ENCODE data around the gene B3GAT3.
"Not testable (repeated sequence)": the region's sequence is repeated elsewhere in the genome, so short reads cannot be mapped to it uniquely, and the experiment has no call there.

Gene B3GAT3

DNA sequence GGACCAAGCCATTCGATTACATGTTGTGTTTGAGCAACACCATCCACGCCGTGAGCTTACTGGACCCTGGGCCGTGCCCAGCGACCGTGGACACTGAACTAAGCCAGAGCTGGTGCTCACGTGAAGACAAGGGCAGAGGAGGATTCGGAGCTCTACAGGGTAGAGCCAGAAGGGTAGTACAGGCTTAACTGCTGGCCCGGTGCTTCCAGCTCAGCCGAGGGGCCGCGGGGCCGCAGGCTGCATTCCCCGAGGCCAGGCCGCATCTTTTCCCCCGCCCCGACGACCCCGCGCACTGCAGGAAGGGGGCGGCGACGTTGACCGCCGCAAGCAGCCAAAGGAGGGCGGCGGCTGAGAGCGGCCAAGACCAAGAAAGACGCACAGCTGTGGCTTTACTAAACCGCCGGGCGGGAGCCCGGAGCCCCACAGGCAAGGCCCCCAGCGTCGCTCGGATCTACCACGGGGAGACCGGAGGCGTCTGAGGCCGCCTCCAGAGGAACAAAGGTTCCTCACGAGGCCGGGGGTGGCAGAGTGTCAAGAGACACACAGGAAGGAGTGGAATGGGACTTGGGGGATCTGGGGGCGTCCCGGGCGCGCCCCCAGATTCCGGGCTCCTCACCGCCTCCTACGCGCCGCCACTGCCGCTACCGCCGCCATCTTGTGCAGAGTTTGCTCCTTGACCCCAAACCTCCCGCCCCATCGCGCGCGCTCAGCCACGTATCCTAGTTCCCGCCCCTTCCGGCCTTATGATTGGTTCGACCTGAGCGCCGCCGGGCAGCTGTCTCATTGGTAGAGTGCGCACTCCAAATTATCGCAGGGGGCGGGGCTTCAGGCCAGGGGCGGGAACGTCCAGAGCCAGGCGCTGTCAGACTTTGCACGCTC lies 24.4 kb upstream of the B3GAT3 start, which contains the start of gene GANAB:
TSS of gene GANAB (minus strand) at position 668 of the 879 bp plus-strand sequence. CDS start at position 654, 14 bp downstream.
- peak; percentile 99 to 100 for DNase-seq (ENCODE audit: low read depth in 2 of 2)

DNA sequence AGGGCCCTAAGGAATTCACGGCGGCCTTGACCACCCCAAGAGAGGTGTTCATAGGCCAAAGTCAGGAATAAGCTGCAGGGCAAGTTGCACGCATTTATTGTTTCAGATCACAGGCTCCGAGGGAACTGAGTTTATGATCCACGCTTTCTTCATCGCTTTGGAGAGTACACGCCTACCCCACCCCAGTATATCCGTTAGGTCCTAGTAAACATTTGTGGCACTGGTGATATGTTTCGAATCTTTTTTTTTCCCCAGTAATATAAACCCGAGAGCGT lies 23.8 kb upstream of the B3GAT3 start:
- no peak for DNase-seq (ENCODE audit: low read depth in 2 of 2)

DNA sequence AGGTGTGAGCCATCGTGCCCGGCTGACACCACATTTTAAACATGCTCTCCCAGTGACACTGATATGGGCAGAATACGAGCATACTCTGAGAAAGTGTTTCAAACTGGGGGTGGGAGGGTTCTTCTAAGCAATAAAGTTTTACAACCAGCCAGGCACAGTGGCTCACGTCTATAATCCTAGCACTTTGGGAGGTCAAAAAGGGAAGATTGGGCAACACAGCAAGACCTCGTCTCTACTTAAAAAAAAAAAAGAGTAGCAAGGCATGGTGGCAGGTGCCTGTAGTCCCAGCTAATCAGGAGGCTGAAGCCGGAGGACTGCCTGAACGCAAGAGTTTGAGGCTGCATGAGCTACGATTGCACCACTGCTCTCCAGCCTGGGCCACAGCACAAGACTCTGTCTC lies 22.4 kb upstream of the B3GAT3 start:
- DNase-seq (ENCODE audit: low read depth in 2 of 2): no peak

DNA sequence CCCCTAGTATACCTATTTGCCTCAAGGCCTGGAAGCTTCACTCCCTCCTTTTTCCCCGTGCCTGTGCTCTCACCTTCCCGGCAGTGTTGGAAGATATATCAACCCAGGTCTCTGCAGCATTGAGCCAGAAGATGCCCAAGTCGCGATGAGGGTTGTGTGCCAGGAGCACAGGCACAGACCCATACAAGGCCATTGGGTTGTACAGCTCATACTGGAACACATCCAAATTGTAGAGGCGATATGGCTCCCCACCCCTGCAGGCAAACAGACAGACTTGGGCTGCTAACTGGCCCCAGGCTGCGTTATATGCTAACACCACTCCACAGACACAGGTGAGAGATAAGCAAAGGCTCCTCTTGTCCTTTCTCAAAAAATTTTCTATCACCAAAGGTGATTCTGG lies 10.7 kb upstream of the B3GAT3 start:
- no peak for DNase-seq (ENCODE audit: low read depth in 2 of 2)

DNA sequence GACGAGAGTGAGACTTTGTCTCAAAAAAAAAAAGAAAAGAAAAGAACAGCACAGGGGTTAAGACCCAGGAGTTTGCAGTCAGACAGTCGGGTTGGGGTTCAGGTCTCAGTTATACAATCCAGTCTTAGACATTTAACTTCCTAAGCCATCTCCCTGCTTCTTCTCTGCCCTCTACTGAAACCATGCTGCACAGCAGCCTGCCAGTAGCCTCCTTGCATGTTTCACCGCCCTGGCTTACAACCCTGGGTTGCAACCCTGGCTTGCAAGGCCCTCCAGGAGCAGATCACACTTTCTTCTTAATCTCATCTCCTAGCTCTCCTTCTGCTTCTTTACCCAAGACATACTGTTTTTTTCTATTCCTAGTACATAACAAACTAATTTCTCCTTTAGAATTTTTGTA lies 5.9 kb upstream of the B3GAT3 start:
- no peak for DNase-seq (ENCODE audit: low read depth in 2 of 2)

DNA sequence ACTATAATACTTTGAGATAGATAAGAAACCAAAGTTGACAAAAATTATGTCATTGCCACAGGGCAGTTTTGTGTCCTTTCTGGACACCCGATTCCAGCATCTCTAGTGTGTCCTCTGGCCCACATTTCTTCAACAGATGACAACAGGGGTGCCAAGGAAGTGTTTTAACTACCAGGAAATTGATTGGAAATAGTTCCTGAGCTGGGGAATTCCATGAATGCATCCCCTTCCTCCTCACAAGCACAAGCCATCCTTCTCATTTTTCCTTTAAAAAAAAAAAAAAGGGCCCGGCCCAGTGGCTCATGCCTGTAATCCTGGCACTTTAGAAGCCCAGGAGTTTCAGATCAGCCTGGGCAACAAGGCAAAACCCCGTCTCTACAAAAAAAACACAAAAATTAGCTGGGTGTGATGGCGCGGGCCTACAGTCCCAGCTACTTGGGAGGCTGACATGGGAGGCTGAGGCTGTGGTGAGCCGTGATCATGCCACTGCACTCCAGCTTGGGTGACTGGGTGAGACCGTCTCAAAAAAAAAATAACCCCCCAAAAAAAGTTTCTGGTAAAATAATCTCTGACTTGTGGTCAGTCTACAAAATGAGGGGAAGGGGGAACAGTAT lies 797 bp upstream of the B3GAT3 start:
- DNase-seq (ENCODE audit: low read depth in 2 of 2): no peak

DNA sequence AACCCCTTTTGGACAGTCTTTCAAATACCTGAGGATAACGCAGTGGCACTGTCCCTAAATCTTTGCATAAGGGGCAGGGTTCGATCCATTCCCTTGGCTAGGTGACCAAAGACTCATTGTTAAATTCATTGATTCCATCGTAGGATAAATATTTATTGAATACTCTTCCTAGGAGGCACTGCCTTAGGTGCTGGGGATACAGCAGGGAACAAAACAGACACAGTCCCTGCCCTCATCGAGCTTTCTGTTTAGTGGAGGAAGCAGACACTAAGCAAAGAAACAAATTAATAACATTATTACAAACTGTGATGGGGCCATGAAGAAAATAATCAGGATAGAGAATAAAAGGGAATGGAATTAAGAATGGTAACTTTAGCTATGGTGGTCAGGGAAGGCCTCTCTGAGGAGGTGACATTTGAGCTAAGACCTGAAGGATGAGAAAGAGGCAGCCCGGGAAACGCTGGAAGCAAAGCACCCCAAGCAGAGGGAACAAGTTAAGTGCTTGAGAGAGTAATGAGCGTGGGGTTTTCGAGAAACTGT lies 689 bp downstream of the B3GAT3 start:
- DNase-seq (ENCODE audit: low read depth in 2 of 2): no peak

DNA sequence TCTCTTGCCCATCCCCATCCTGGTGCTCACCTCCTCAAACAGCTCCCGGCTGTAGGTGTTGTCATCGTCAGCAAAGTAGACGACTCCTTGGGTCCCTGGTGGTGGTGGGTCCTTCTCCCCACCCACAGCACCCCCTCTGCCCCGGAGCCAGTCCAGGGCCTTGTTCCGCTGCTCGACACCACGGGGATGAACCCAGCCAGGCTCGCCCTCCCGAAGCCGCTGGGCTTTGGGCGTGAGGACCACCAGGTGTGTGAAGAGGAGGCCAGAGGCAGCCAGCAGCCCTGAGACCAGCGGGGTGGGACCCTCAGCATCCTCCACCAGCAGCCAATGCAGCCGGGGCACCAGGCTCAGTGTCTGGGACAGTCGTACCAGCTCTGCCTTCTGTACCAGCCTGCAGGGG lies 4.8 kb downstream of the B3GAT3 start:
- not testable (repeated sequence) for DNase-seq (ENCODE audit: low read depth in 2 of 2)

DNA sequence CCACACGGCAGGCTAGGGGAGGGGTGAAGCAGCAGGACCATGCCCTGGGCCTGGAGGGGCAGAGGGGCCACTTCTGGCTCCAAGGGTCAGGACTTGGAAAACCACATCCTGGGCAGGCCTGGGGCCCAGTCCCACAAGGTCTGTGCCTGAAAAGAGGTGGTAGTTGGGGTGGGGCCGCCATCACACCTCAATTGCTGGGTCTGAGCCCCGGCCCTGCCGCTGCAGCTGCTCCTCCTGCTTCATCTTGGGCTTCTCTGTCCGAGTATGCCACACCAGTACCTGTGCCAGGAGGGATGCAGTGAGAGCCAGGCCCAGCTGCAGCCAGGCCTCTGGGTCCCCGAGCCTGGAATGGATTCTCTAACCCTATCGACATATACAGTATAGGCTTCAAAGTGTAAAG lies 6.3 kb downstream of the B3GAT3 start:
- DNase-seq (ENCODE audit: low read depth in 2 of 2): no peak

DNA sequence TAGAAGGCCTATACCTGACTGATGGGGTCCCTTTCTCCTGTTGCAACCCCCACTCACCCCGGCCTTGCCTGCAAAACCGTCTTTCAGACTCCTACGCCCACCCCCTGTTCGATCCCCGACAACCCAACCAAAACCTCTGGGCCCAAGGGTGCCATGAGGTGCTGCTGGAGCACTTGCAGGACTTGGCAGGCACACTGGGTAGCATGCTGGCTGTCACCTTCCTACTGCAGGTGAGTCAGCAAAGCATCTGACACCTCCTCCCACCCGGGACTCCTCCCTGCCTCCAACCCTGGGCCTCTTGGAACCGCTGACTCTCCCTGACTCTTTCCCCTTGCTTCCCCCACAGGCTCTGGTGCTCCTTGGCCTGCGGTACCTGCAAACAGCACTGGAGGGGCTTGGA lies 7.5 kb downstream of the B3GAT3 start:
- DNase-seq (ENCODE audit: low read depth in 2 of 2): peak; percentile 47 to 57

DNA sequence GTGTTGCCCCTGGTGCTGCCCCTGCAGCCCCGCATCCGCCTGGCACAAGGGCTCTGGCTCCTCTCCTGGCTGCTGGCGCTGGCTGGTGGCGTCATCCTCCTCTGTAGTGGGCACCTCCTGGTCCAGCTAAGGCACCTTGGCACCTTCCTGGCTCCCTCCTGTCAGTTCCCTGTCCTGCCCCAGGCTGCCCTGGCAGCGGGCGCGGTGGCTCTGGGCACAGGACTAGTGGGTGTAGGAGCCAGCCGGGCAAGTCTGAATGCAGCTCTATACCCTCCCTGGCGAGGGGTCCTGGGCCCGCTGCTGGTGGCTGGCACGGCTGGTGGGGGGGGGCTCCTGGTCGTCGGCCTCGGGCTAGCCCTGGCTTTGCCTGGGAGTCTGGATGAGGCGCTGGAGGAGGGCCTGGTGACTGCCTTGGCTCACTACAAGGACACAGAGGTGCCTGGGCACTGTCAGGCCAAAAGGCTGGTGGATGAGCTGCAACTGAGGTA lies 8.5 kb downstream of the B3GAT3 start:
- DNase-seq (ENCODE audit: low read depth in 2 of 2): no peak

DNA sequence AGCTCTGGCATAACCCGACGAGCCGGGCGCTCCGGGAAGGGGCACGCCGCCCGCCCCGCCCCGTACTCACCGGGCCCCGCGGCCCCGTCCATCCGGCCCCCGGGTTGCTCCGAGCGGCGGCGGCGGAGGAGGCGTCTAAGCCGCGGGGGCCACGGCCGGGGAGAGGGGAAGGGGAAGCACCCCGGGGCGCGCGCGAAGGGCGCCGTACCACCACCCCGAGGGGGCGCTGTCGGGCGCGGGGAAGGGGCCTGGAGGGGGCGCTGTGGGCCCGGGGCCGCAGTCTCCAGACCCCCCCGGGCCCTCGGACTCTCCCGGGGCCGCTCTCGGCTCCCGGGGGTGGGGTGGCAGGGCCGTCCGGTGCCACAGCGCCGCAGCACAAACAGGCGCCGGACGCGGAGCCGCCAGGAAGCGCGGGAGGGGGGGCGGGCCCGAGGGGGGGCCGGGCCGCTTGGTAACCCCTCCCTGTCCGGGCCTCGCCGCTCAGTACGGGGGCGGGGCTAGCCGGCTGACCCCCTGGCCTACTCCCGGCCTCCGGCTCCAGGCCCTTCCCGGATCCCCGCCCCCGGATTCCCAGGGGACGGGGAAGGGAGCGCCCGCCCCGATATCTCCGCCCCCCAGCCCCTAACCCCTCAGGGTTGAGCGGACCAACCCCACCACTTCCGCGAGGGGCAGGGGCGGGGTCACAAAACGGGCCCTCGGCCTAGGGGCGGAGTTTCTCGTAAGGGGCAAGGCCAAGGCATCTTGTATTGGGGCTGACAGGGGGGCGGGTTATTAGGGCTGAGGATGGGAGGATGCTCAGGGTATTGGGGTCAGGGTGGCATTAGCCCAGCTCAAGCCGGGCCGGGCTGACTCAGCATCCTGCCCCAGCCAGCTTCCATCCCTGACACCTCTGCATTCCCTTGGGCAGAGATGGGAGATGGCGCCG lies 9.2 kb downstream of the B3GAT3 start, which contains the start of the genes EML3 and ROM1:
TSS of gene EML3 (minus strand) at position 410 of the 925 bp plus-strand sequence. CDS start at position 92, 318 bp downstream.
TSS of gene ROM1 (plus strand) at position 892 of the 925 bp plus-strand sequence. CDS start at position 917, 25 bp downstream.
- DNase-seq (ENCODE audit: low read depth in 2 of 2): peak; percentile 71 to 85

DNA sequence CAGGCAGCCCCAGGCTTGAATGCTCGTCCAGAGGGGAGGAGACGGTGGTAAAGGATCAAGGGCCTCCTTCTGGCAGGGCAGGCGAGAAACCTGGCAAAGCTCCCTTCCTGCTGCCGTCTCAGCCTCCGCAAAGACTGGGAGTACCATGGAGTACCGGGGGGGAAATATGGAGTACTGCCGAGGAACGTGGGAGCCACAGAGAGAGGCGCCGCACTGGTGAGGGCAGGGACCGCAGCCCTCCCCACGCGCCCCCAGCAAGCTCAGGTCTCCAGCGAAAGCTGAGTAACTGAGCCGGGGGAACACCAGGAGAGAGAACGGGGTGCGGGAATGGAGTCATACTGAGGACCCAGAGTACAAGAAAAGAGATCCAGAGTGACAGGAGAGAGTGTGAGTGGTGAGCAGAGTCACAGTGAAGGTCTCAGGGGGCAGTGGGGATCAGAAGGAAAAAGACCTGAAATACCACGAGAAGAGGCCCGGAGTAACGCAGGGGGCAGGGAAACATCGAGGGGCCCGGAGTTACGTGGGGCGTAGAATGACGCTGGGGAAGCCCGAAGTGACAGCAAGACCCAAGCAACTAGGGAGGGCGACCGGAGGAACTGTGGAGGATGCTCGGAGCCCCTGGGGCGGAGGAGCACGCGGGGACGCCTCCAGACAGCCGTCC lies 10.0 kb downstream of the B3GAT3 start:
- DNase-seq (ENCODE audit: low read depth in 2 of 2): peak in 1 of 2 experiments; percentile 47

DNA sequence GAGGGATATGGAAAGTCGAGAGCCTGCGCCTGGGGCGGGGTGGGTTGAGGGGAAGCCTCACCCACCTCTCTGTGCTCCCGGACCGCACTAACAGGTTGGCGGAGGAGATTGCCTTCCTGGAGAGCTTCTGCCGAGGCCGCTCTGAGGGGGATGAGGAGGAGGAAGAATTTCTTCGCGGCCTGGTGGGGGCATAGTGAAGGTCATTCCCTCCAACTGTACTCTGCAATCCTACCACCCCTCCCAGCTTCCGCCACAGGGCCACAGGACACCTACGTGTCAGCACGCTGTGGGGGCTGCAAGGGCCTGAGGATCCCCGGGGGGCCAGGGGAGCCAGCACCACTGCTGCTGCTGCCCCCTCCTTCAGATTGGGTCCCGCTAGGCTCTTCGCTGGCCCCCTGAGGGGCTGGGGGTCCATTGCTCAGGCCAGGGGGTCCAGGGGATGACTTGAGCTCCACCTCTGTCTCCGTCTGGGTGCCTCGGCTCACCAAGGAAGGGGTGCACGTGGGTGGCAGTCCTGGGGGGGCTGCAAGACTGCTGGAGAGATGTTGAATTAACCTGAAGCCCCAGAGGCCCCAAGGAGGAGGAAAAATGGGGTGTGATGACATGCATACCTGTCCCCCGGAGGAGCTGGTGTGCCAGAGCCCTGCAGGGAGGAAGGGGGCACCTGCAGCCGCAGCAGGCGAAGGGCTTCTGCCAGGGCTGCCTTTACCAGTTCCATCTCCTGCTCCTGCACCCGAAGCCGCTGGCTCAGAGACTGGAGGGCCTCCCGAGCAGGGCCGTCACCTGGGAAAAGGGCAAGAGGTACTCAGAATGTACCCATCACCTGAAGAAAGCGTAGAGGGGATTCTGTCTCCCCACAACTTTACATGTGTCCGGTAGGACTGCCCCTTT lies 10.7 kb downstream of the B3GAT3 start:
- DNase-seq (ENCODE audit: low read depth in 2 of 2): no peak

DNA sequence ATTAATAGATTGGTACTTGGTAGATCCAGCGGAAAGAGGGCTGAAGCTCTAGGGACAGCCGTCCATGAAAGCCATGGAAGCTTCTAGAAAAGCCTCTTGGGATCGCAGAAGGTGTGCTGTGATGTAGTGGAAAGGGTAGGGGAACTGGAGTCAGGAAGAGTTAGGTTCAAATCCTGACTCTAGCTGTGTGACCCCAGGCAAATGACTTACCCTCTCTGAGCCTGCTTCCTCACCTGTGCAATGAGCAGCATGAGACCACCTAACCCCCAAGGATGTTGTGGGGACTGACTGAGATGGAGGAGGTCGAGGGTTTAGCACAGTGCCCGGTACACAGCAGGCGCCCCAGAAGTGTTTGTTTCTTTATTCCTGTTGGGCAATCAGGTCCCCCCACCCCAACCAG lies 11.4 kb downstream of the B3GAT3 start:
- no peak for DNase-seq (ENCODE audit: low read depth in 2 of 2)

DNA sequence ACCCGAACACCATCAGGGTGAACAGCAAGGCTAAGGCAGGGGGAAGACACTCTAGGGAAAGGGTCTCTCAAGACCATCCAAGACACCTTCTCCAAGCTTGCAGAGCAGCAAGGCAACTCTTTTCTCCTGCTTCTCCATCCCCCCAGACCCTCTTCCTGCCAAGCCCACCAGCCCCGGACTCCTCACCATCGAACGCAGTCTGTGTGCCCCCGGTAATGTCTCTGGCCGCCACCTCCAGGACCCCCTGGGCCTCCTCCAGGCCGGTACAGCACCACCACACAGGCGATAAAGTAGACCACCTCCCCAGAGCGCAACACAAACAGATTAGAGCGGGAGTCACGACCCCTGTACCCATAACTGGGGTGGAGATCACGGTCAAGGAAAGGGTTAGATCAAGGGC lies 13.0 kb downstream of the B3GAT3 start:
- DNase-seq (ENCODE audit: low read depth in 2 of 2): no peak

DNA sequence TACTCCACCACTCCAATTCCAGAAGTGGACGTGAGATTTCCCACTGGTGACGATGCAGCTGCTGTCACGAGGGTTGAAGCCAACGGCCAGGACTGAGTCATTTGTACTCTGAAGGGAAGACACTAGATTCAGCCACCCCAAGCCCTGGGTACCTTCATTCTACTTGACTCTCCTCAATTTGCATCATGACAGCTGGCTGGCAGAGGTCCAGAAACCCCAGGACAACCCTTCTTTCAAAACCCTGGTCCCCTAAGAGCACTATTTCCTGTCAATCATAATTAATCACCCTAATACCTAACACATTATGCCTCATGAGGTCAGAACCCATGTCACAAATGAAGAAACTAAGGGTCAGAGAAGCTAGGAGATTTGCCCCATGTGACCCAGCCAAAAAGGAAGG lies 14.1 kb downstream of the B3GAT3 start:
- DNase-seq (ENCODE audit: low read depth in 2 of 2): no peak

DNA sequence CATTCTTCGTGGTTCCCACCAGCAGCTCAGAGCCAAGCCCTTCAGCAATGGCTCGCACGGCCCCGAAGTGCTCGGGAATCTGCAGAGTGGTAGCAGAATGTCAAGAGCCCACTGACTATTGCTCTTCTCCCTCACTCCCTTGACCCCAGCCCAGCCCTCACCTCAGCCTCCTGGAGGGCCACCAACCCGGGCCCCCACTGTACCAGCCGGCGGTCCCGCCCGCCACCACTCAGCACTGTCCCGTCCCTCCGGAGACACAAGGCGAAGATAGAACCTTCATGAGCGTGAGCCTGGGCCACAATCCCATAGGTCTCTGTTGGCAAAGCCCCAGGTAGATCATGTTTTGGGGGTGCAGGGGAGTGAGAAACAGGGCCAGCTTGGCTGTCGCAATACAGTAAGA lies 15.9 kb downstream of the B3GAT3 start:
- DNase-seq (ENCODE audit: low read depth in 2 of 2): no peak

DNA sequence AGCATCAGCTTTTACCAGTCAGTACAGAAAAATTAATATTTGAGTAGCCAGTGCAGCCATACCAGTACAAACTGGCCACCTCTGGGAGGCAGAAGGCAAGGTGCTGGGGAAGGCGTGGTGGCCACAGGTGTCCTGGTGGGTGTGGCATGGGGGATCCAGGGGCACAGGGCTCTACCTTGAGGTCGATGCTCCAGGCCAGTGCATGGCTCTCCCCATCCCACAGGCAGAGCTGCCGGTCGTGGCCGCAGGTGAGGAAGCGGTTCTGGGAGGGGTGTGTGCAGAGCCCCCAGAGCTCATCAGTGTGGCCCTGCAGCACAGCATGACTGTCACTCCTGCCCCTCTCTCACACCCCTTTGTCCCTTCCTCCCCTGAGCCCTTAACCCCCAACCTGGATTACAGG lies 16.3 kb downstream of the B3GAT3 start:
- no peak for DNase-seq (ENCODE audit: low read depth in 2 of 2)

DNA sequence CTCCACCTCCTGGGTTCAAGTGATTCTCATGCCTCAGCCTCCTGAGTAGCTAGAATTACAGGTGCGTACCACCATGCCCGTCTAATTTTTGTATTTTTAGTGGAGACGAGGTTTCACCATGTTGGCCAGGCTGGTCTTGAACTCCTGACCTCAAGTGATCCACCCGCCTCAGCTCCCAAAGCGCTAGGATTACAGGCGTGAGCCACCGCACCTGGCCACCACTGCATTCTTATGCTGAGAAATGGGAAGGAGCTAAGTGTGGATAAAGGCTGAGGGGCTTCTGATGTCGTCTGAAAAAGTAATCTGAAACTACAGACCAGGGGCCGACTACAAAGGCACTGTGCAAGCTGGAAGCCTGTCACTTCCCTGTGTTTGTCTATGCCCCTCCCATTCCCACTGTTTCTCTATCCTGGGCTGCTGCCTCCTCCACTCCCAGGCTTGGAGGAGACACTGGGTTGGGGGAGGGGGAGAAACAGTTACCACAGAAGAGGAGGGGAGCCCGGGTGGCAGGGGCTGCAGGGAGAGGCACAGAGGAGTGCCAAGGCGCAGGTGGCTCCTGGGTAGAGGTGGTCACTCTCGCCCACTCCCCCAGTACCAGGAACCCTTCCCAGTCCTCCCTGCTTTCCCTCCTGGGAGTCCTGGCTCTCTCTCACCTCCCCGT lies 17.2 kb downstream of the B3GAT3 start:
- DNase-seq (ENCODE audit: low read depth in 2 of 2): no peak

All from stimulated activated CD4-positive, alpha-beta T cell treated with anti-CD3 and anti-CD28 coated beads, Interleukin-12 subunit alpha, Interleukin-12 subunit beta, amount 100 ng/mL, for 24 hours (primary cell).